HG02642 (cell line): Measurements from ENCODE around the gene VEZT.
A peak's percentile ranks its signal among the peaks of the same experiment; 100 is the strongest.
"Not testable (repeated sequence)": the region's sequence is repeated elsewhere in the genome, so short reads cannot be mapped to it uniquely, and the experiment has no call there.

Source experiments
- ATAC-seq: cut with Tn5 transposase; IDR thresholded peaks from one replicate; pipeline ENCODE4 v1.9.1; 2021; ENCODE audit warnings: mild to moderate bottlenecking; ENCODE audit not compliant: unreplicated experiment, poor library complexity

Gene VEZT, protein sequence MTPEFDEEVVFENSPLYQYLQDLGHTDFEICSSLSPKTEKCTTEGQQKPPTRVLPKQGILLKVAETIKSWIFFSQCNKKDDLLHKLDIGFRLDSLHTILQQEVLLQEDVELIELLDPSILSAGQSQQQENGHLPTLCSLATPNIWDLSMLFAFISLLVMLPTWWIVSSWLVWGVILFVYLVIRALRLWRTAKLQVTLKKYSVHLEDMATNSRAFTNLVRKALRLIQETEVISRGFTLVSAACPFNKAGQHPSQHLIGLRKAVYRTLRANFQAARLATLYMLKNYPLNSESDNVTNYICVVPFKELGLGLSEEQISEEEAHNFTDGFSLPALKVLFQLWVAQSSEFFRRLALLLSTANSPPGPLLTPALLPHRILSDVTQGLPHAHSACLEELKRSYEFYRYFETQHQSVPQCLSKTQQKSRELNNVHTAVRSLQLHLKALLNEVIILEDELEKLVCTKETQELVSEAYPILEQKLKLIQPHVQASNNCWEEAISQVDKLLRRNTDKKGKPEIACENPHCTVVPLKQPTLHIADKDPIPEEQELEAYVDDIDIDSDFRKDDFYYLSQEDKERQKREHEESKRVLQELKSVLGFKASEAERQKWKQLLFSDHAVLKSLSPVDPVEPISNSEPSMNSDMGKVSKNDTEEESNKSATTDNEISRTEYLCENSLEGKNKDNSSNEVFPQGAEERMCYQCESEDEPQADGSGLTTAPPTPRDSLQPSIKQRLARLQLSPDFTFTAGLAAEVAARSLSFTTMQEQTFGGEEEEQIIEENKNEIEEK

DNA sequence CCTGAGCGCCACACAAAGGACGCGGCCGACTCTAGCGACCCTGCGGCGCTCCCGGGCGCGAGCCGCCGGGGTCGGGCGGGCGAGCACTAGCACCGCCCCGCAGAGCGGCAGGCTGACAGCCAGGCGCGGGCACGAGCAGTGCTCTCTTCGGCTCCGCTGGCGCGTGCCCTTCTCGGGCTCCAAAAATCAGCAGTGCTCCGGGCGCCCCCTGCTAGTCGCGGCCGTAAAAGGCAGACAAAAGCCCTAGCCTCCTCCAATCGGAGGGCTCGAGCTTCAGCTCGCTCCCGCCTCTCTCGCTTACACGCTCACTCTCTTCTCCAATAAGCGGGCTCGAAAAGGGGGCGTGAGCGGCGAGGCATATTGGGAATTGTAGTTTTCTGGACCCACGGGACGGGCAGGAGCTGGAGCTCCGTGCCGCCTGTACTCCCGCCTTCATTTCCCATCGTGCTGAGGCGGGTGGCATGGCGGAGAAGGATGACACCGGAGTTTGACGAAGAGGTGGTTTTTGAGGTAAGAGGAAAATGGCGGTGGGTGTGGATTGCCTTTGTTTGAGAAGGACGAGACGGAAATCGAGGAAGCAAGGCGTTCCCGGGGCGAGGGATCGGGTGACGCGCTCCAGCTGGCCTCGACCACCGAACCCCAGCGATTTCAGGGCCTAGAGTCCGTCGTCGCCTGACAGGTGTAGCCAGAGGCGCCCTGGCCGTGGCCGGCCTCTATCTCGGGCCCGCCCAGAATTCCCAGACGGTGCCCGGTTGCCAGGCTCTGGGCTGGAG lies at the start of gene VEZT, which contains the start of gene FGD6:
VEZT (plus strand) TSS at position 431 of the 773 bp plus-strand sequence; CDS start at position 475, 44 bp downstream.
FGD6 (minus strand) TSS at position 91 of the 773 bp plus-strand sequence. CDS start 227 bp downstream, outside the sequence.
- ATAC-seq = peak; percentile 94

DNA sequence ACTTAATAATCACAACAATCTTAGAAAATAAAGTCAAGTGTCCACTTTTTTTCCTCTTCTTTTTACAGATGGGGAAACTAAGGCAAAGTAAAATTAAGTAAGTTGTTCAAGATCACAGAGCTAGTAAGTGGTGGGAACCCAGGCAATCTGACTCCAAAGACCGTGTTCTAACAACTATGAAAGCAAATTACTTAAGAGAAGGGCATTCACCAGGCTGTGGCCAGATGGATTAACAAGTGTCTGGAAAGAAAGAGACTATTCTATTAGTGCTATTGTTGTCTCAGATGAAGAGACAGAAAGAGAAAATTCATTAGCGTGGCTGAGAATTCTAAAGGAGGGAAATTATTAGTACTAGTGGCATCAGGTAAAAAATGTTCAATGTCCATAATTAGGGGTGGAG lies 48.9 kb upstream of the VEZT start:
- ATAC-seq = no peak

DNA sequence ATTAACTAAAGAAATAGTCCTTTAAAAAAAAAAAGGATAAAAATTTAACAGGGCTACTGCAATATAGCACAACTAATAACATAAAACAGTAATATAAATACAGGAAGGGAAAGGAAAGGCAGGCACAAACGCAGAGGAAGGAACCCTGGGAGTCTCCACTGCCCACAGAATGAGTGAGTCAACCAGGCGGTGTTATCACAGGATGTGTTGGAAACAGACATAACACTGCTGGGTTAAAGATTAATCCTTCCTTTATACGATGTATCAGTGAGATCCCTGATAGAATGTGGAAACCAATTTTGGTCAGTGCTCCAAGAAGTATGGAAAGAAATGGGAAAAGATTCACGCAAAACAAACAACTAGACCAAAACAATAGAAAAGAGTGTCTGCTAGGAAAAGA lies 48.2 kb upstream of the VEZT start:
- no peak for ATAC-seq

DNA sequence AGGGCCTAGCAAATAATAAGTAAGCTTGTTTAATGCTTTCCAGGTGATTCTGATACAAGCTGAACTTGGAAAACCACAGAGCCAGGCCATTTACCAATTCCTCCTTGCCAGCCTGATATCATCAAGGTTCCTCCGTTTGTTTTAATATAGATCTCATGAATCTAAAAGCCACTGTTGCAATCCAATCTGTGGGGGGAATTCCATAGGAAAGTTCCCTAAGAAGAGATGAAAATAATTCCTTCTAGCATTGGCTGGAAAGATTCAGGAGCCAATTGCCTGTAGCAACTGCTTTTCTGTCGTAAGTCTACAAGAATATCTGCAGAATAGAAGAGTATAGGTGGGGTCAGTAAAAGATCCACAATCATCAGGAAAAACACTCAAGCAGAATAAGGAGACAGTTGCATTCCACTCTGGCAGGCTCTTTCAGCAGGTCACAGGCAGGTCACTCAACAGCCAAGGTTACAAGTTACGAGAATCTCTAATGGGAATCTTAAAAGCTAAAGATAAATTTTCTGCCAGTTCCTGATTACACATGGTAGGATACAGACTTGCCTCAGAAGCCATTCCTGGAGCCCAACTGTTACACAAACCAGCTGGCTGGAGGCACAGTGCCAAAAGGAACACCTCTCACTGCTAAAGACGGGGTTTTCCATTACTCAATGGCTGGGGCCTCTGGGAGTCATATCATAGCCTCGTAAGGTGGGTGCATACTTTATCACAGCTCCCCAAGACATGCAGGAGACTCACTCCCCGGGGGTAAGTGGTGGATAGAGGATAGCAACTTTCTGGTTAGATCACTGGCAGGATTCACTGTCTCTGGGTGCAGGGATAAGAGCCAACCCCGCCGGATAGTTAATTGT lies 44.0 kb upstream of the VEZT start:
- ATAC-seq = no peak

DNA sequence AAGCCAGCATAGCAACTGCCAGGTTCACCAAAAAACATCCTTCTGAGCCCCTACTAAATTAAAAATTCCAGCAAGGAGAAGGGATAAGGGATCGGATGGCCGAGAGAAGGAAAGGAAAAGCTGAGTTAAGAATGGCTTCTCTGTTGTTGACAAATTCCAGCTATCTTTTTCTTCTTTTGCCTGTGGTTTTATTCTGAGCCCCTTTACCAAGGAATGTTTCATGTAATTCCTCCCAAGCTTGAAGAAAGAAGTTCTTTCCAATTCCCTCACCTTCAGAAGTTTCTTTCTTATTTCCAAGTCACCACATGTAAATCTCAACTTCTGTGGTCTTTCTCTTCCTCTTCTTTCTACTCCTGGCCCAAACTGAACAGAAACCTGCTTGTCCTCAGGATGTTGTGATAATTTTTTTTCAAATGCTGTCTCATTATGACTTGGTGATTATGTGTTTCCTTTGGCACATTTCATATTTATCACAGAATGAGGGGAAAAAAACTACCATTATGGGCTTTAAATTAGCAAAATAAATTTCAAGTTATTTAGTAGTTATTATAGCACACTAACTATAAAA lies 40.3 kb upstream of the VEZT start:
- no peak for ATAC-seq

DNA sequence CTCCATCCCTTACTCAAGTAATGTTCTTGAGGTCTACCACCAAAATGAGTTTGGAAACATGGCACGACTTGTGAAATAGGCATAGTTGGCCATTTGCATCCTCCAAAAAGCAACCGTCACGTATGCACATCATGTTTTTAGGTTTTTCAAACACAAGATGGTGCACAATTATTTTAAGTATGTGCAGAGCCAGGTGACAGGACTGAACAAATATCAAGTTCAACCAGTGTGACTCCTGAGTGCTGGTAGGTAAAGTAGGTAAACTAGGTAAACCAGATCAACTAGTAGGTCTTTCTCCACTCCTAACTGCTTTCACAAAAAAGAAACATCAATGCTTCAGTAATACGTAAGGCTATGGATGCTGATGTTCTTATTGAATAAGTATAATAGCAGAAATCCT lies 39.5 kb upstream of the VEZT start:
- no peak for ATAC-seq

DNA sequence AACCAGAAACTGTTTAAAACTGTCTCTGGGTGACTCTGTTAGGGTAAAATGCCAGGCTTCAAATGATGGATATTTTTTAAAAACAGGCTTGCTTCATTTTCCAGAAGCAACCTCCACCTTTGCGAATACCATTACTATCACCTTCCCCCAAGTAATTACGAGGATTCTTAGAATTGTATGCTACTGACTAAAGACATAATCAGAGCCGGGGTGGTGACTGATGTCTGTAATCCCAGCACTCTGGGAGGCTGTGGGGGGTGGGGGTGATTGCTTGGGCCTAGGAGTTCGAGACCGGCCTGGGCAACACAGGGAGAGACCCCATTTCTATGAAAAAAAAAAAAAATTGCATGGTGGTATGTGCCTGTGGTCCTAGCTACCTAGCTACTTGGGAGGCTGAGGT lies 38.6 kb upstream of the VEZT start:
- ATAC-seq = no peak

DNA sequence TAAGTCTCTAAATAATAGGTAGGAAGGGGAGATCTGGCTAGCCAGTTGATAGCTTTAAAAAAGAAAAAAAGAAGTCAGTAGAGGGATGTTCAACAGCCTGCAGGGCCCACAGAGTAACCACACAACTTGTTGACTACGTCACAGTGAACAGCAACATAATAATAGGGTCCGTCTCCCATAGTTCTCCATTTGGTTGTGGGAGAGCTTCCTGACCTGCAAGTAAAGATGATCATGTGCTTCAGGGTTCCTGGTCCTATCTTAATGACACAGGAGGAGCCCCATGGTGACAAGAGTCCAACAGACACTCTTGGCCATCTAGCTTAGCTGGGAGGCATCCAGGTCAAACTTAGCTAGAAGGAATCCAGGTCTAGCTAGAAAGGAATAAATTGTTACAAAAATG lies 36.5 kb upstream of the VEZT start:
- no peak for ATAC-seq

DNA sequence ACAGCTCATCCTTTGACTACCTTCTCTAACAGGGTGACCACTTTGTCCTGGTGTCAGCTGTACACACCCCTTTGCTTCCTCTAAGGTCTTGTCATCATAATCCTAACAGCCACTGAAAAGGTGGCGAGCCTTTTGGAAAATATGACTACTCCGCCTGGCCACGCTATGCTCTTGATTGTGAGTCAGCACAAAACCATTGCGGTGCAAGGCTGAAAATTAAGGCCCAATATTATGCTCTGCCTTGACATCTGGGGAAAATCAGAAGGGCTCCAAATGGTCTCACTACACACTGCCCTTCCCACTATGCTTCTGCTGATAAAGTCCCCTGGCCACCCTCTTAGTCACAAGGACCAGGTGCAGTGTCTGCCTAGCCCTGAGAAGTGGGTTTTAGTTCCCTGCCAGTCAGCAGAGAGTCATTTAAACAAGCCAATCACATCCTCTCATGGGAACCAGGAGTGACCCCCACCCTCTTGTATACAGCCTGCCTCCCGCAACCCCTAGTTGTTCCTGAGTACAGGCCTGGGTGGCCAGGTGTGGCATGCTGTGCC lies 34.7 kb upstream of the VEZT start:
- no peak for ATAC-seq

DNA sequence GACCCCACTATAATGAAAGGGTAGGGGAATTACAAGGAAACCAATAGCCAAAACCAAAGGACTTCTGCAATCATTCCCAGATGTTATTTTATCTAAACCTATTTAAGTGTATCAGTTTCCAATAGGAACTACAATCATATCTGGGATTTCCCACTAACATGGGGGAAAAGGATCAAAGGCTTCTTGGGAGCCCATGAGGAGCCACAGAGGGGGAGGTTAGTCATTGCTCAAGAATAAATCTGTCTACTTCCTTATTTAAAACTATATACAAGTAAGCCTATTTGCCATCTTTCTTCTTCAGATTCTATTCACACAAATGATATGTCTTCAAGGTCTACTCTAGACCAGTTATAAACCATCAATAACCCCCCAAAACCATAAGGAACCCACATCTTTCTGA lies 33.5 kb upstream of the VEZT start:
- no peak for ATAC-seq

DNA sequence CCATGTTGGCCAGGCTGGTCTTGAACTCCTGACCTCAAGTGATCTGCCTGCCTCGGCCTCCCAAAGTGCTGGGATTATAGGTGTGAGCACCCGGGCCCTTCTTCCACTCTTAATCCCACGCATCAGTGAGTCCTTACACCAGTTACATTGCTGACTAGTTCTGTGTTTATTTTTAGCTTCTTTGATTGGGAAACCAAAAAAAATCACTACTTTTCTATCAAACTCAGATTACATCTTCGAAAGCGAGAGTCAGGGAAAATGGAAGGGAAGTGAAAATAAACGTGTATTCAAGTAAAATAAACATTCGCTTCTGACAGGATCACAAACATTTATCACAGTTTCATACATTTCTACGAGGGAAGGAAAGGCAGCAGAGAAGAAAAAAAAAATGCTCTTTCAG lies 32.5 kb upstream of the VEZT start:
- ATAC-seq = no peak

DNA sequence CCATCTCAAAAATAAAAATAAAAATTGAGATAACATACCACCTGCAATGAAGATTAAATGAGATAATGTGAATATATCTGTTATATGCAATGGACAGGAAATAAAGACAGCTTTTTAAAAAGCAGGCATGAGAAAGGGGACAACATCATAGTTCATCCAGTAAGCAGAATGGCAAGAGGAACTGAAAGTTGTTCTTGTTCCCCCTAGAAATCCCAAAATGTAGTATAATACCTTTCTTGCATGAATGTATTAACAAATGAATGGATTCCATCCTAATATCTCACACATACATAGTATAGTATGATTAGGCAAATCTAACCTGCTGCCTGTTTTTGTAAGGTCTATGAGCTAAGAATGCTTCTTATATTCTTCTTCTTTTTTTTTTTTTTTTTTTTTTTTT lies 31.8 kb upstream of the VEZT start:
- ATAC-seq = no peak

DNA sequence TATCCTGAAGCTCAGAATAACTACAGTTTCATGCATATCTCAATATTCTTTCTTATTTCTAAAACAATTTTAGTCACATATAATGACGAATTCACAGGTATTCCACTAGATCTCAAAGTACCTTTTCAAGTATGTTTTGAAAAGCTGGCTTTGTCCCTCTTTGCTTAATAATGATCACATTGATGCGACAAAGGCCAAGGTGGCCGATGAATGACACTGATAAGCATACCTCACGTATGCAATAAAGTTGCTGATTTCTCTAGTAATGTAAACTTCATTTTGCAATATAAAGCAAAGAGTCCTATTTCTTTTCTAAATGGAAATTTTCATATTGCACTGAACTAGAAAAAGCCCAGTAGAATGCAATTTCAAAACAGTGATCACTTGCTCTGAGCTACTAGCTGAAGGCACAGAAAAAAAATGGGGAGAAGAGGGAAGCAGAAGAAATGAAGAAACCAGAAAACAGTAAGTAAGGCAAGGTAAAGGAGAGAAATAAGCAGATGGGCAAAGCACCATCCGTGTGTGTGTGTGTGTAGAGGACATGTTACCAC lies 29.7 kb upstream of the VEZT start:
- ATAC-seq = no peak

DNA sequence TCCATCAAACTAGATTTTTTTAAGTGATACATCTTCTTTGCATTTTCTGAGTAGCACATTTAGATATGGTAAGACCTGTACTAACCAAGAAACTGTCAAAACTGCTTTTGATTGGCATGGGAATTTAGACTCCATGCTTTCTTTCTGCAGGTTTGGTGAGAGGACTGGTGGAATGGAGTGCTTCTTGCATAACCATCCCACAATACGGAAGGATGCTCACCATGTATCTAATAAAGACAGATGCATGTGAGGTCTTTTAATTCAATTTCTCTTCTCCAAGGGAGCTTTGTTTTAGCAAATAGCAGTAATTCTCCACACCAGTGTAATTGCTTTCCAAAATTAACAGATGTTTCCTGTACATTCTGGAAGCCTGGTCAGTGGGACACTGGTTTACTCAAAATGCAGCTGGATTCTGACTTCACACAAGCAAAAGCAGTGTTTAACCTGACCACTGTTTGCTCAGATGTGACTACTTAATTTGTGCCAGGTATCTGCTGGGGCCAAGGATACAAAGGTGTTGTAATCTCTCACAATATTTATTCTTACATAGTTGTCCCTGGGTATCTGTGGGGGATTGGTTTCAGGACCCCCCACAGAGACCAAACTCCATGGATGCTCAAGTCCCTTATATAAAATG lies 26.4 kb upstream of the VEZT start:
- ATAC-seq = no peak

DNA sequence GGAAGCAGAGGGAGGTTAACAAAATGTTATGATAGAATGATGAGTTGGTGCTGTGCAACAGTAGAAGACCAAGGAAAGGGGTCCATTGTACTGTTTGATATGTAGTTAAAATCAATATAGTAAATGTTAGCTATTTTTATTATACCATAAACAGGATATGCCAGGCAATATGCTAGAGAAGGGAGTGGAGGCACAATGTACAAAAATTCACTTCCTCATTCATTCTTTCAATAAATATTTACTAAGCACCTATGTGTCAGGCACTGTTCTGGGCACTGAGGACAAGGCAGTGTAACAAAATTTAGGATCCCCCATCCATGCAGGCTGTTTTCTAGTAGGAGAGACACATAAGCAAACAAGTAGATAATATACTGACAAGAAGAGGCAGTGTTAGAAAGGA lies 25.3 kb upstream of the VEZT start:
- no peak for ATAC-seq

DNA sequence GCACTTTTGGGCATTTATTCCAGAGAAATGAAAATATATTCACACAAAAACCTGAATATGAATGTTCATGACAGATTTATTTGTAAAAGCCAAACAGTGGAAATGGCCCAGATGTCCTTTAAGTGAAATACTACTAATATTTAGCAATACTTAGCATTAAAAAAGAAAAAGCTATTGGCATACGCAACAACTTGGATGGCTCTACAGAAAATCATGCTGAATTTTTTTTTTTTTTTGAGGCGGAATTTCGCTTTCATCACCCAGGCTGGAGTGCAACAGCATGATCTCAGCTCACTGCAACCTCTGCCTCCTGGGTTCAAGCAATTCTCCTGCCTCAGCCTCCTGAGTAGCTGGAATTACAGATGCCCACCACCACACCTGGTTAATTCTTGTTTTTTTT lies 24.5 kb upstream of the VEZT start:
- no peak for ATAC-seq

DNA sequence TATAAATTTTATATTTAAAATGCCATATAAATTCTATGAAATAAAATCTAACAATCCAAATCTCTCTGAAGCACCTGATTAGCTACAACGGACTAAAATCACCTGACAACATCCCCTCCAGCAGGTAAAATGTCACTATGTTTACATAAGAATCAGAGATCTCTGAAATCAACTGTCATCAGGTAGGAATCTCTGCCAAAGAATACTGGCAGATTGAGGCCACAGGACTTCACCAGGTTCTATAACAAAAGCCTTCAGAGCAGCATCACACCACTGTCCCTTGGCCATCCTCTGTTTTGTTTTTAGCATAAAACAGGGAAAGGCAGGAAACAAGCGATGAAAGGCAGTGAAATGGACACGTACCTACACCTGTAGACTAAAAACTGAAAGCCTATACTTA lies 22.5 kb upstream of the VEZT start:
- ATAC-seq = no peak

DNA sequence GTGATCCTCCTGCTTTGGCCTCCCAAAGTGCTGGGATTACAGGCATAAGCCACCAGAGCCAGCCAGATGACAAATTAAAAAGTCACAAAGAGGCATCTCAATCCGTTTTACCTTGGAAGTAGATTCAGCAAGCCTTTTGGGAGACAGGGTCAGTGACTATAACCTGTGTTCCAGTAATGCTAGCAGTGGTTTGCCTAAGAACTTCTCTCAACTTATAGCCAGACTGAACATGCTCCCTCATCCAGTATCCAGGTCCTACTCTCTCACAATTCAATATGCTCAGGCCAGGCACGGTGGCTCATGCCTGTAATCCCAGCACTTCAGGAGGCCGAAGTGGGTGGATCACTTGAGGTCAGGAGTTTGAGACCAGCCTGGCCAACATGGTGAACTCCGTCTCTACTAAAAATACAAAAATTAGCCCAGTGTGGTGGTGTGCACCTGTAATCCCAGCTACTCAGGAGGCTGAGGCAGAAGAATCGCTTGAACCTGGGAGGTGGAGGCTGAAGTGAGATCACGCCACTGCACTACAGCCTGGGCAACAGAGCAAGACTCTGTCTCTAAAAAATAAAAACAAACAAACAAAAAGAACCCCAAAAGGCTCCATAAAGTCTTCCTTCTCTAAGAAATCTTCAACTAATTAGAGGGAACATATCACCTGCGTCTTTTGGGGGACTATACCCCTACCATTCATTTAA lies 20.6 kb upstream of the VEZT start:
- not testable (repeated sequence) for ATAC-seq
